GOT3 (cell line): ENCODE results near the gene TENM4.
"Not testable (repeated sequence)": the region's sequence is repeated elsewhere in the genome, so short reads cannot be mapped to it uniquely, and the experiment has no call there.

Experiments used
- DNase-seq: peaks from one replicate; lab custom pipeline; 2025; ENCODE audit warnings: mixed read lengths; lab: John Stamatoyannopoulos, UW

Gene TENM4

GRCh38 chr11:79208126-79208525 lies 232.7 kb downstream of the TENM4 start:
- DNase-seq: no peak

- DNase-seq: no peak
These were observed 233.9 kb downstream of the TENM4 start for GRCh38 chr11:79206951-79207350.

- no peak for DNase-seq
These were observed 235.0 kb downstream of the TENM4 start for GRCh38 chr11:79205786-79206185.

GRCh38 chr11:79201677-79202347 lies 239.0 kb downstream of the TENM4 start:
- DNase-seq: no peak

GRCh38 chr11:79200398-79201070 lies 240.3 kb downstream of the TENM4 start:
- DNase-seq: no peak

- DNase-seq: no peak
These were observed 241.0 kb downstream of the TENM4 start for GRCh38 chr11:79199729-79200354.

- no peak for DNase-seq
These were observed 242.0 kb downstream of the TENM4 start for GRCh38 chr11:79198898-79199250.

- no peak for DNase-seq
These were observed 242.5 kb downstream of the TENM4 start for GRCh38 chr11:79198203-79198897.

- DNase-seq: no peak
These were observed 243.9 kb downstream of the TENM4 start for GRCh38 chr11:79196950-79197349.

GRCh38 chr11:79195209-79195608 lies 245.6 kb downstream of the TENM4 start:
- no peak for DNase-seq

GRCh38 chr11:79193663-79194310 lies 247.0 kb downstream of the TENM4 start:
- no peak for DNase-seq

GRCh38 chr11:79192836-79193235 lies 248.0 kb downstream of the TENM4 start:
- DNase-seq: no peak

GRCh38 chr11:79191716-79192115 lies 249.1 kb downstream of the TENM4 start:
- not testable (repeated sequence) for DNase-seq

GRCh38 chr11:79190553-79190952 lies 250.3 kb downstream of the TENM4 start:
- not testable (repeated sequence) for DNase-seq

GRCh38 chr11:79189601-79190000 lies 251.2 kb downstream of the TENM4 start:
- no peak for DNase-seq

GRCh38 chr11:79189055-79189454 lies 251.8 kb downstream of the TENM4 start:
- no peak for DNase-seq

- DNase-seq: no peak
These were observed 254.2 kb downstream of the TENM4 start for GRCh38 chr11:79186669-79187068.

- no peak for DNase-seq
These were observed 255.5 kb downstream of the TENM4 start for GRCh38 chr11:79185351-79185750.

GRCh38 chr11:79184285-79184684 lies 256.5 kb downstream of the TENM4 start:
- DNase-seq: no peak

- no peak for DNase-seq
These were observed 258.0 kb downstream of the TENM4 start for GRCh38 chr11:79182794-79183193.

- DNase-seq: no peak
These were observed 261.7 kb downstream of the TENM4 start for GRCh38 chr11:79179087-79179486.
